Measurements from ENCODE around the gene PRR9. TPM values are rescaled to one million over a fixed set of nuclear protein-coding genes. Genes with fewer than 3 reads are reported as not detected.

Gene PRR9
- total RNA-seq, 1 experiment from 2014 or later: not detected

GRCh38 chr1:153250166-153250565, 32.8 kb downstream of the PRR9 start:
- TF ChIP-seq ZNF423 (CRISPR knock-in tag; IDR thresholded peaks at IDR 0.05) (no peak), ZNF416 (CRISPR knock-in tag; IDR thresholded peaks at IDR 0.05) (no peak), HMGXB4 (CRISPR knock-in tag; IDR thresholded peaks at IDR 0.05) (no peak), MXD4 (CRISPR knock-in tag; IDR thresholded peaks at IDR 0.05; ENCODE audit: borderline replicate concordance) (no peak)
- H3K4me1 Mint-ChIP-seq: no peaks in the 10 kb centered on the region
- ChIA-PET POLR2A (no interaction called here), CTCF (no interaction called here)
- no peak overlapping the region for H3K27ac Mint-ChIP-seq
- DNase-seq (ENCODE audit: low spot score): no peak
- H3K36me3 Mint-ChIP-seq: no peaks in the 10 kb centered on the region
- no peak for ATAC-seq
- H3K27me3 Mint-ChIP-seq (ENCODE audit: low read depth): peaks cover 21% of the 10 kb centered on the region
- H3K9me3 Mint-ChIP-seq: peaks cover 2% of the 10 kb centered on the region
- H3K4me3 Mint-ChIP-seq: no peak overlapping the region

DNA sequence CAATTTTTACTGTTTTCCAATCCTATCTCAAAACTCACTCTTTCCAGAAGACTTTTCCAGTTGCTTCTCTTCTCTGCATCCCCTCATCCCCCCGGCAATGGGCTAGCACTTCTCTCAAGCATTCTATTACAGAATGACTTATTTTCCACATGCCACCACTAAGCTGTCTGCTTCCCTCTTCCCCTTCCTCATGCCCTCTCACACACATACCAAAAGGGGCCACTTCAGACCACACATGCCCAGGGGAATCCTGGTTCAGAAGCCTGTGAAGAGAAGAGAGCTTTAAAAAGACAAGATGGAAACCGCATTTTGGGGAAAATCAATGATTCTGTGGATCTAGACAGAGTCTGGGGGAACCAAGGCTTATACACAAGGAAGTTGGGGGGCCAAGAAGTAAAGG, 33.7 kb downstream of the PRR9 start:
- POLR2A ChIA-PET: no interaction called here
- no peak for TF ChIP-seq SMAD4 (CRISPR knock-in tag; IDR thresholded peaks at IDR 0.05)
- TF ChIP-seq ZNF121 (CRISPR knock-in tag; IDR thresholded peaks at IDR 0.05): no peak
- no peak for TF ChIP-seq RORB (CRISPR knock-in tag; IDR thresholded peaks at IDR 0.05)
- TF ChIP-seq TP53 (CRISPR knock-in tag; IDR thresholded peaks at IDR 0.05): no peak
- TF ChIP-seq GRHL2 (CRISPR knock-in tag; IDR thresholded peaks at IDR 0.05; ENCODE audit: insufficient replicate concordance, severe bottlenecking): no peak
- no peak for TF ChIP-seq MXD4 (CRISPR knock-in tag; IDR thresholded peaks at IDR 0.05; ENCODE audit: borderline replicate concordance)
- no peak for TF ChIP-seq CDX4 (CRISPR knock-in tag; IDR thresholded peaks at IDR 0.05; ENCODE audit: borderline replicate concordance)
- TF ChIP-seq TCF7 (CRISPR knock-in tag; IDR thresholded peaks at IDR 0.05; ENCODE audit: low read depth): no peak
- TF ChIP-seq, protein P1, sequence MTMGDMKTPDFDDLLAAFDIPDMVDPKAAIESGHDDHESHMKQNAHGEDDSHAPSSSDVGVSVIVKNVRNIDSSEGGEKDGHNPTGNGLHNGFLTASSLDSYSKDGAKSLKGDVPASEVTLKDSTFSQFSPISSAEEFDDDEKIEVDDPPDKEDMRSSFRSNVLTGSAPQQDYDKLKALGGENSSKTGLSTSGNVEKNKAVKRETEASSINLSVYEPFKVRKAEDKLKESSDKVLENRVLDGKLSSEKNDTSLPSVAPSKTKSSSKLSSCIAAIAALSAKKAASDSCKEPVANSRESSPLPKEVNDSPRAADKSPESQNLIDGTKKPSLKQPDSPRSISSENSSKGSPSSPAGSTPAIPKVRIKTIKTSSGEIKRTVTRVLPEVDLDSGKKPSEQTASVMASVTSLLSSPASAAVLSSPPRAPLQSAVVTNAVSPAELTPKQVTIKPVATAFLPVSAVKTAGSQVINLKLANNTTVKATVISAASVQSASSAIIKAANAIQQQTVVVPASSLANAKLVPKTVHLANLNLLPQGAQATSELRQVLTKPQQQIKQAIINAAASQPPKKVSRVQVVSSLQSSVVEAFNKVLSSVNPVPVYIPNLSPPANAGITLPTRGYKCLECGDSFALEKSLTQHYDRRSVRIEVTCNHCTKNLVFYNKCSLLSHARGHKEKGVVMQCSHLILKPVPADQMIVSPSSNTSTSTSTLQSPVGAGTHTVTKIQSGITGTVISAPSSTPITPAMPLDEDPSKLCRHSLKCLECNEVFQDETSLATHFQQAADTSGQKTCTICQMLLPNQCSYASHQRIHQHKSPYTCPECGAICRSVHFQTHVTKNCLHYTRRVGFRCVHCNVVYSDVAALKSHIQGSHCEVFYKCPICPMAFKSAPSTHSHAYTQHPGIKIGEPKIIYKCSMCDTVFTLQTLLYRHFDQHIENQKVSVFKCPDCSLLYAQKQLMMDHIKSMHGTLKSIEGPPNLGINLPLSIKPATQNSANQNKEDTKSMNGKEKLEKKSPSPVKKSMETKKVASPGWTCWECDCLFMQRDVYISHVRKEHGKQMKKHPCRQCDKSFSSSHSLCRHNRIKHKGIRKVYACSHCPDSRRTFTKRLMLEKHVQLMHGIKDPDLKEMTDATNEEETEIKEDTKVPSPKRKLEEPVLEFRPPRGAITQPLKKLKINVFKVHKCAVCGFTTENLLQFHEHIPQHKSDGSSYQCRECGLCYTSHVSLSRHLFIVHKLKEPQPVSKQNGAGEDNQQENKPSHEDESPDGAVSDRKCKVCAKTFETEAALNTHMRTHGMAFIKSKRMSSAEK (CRISPR knock-in tag; IDR thresholded peaks at IDR 0.05; ENCODE audit: borderline replicate concordance): no peak
- TF ChIP-seq FOXP1 (CRISPR knock-in tag; IDR thresholded peaks at IDR 0.05; ENCODE audit: borderline replicate concordance): no peak
- TF ChIP-seq, protein P2, sequence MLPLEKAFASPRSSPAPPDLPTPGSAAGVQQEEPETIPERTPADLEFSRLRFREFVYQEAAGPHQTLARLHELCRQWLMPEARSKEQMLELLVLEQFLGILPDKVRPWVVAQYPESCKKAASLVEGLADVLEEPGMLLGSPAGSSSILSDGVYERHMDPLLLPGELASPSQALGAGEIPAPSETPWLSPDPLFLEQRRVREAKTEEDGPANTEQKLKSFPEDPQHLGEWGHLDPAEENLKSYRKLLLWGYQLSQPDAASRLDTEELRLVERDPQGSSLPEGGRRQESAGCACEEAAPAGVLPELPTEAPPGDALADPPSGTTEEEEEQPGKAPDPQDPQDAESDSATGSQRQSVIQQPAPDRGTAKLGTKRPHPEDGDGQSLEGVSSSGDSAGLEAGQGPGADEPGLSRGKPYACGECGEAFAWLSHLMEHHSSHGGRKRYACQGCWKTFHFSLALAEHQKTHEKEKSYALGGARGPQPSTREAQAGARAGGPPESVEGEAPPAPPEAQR (CRISPR knock-in tag; IDR thresholded peaks at IDR 0.05): no peak
- TF ChIP-seq, protein P3, sequence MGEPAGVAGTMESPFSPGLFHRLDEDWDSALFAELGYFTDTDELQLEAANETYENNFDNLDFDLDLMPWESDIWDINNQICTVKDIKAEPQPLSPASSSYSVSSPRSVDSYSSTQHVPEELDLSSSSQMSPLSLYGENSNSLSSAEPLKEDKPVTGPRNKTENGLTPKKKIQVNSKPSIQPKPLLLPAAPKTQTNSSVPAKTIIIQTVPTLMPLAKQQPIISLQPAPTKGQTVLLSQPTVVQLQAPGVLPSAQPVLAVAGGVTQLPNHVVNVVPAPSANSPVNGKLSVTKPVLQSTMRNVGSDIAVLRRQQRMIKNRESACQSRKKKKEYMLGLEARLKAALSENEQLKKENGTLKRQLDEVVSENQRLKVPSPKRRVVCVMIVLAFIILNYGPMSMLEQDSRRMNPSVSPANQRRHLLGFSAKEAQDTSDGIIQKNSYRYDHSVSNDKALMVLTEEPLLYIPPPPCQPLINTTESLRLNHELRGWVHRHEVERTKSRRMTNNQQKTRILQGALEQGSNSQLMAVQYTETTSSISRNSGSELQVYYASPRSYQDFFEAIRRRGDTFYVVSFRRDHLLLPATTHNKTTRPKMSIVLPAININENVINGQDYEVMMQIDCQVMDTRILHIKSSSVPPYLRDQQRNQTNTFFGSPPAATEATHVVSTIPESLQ (CRISPR knock-in tag; IDR thresholded peaks at IDR 0.05): no peak
- TF ChIP-seq, protein P4, sequence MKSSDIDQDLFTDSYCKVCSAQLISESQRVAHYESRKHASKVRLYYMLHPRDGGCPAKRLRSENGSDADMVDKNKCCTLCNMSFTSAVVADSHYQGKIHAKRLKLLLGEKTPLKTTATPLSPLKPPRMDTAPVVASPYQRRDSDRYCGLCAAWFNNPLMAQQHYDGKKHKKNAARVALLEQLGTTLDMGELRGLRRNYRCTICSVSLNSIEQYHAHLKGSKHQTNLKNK (CRISPR knock-in tag; IDR thresholded peaks at IDR 0.05): no peak
- TF ChIP-seq ZNF219 (CRISPR knock-in tag; IDR thresholded peaks at IDR 0.05; ENCODE audit: borderline replicate concordance): no peak
- H3K27me3 Mint-ChIP-seq (ENCODE audit: low read depth): peaks cover 24% of the 10 kb centered on the region

More for the DNA sequence above, 33.7 kb downstream of the PRR9 start:
- Mint-ChIP-seq H3K4me3 (no peak overlapping the region), H3K4me1 (no peaks in the 10 kb centered on the region), H3K9me3 (no peaks in the 10 kb centered on the region), H3K36me3 (no peaks in the 10 kb centered on the region), H3K27ac (no peak overlapping the region)
- CTCF ChIA-PET: interaction anchor here (0.6 to 1.5 kb wide), 6 partner anchors 18 to 1214 kb away, joined by 3 read pairs; partner anchors contain the start of gene S100A11
- DNase-seq (ENCODE audit: low spot score) (no peak), ATAC-seq (no peak)

Measured in WTC11 (cell line).